Adipocyte (in vitro differentiated cells): ENCODE data around the gene MPST.
A peak's percentile ranks its signal among the peaks of the same experiment; 100 is the strongest.

Experiments used
- DNase-seq: peaks from one replicate; pipeline ENCODE4 v3.0.0-alpha.2; 2015; ENCODE audit warnings: low read depth
- H3K27me3 ChIP-seq: replicated peaks from 2 replicates; pipeline ENCODE4 v1.7.0; 2013; ENCODE audit warnings: mild to moderate bottlenecking, low read length, moderate library complexity; ENCODE audit not compliant: control insufficient read depth, insufficient read depth
- H3K36me3 ChIP-seq: 2 replicates; pipeline ENCODE4 v1.7.0; 2013; ENCODE audit warnings: low read length, mild to moderate bottlenecking, moderate library complexity; ENCODE audit not compliant: control insufficient read depth, insufficient read depth, severe bottlenecking
- H3K4me1 ChIP-seq: 2 replicates; pipeline ENCODE4 v1.7.0; 2013; ENCODE audit warnings: mild to moderate bottlenecking, low read length, moderate library complexity; ENCODE audit not compliant: control insufficient read depth, insufficient read depth
- H3K4me3 ChIP-seq: 2 replicates; pipeline ENCODE4 v1.7.0; 2013; ENCODE audit warnings: mild to moderate bottlenecking, low read length, moderate library complexity
- H3K9ac ChIP-seq: 2 replicates; pipeline ENCODE4 v1.7.0; 2013; ENCODE audit warnings: mild to moderate bottlenecking, low read length, moderate library complexity
- H3K9me3 ChIP-seq: 2 replicates; pipeline ENCODE4 v1.7.0; 2013; ENCODE audit warnings: mild to moderate bottlenecking, low read length, moderate library complexity; ENCODE audit not compliant: control insufficient read depth

Gene MPST

DNA sequence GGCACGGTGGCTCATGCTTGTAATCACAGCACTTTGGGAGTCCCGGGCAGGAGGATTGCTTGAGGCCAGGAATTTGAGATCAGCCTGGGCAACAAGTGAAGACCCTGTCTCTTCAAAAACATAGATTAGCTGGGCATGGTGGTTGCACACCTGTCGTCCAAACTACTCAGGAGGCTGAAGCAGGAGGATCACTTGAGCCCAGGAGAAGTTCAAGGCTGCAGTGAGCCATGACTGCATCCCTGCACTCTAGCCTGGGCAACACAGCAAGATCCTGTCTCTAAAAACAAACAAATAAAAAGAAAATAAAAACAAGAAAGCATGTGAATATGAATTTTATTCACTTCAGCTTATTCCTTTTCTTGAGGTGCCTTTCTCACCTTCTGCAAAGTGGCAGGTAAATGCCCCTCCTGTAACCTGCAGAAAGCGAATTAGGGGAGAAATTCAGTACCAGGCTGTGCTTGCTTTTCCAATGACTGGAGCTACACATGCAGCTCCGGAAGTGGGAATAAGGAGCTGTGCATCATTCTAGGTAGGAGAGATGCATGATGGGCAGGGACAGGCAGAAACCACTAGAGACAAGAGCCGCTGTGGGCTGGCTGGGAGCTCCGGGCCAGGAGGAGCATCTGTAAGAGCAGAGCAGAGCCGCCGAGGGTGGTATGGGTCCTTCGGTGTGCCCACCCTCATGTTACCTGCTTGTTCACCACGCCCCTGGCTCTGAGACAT lies 17.3 kb downstream of the MPST start:
- no peak overlapping the region for H3K9ac ChIP-seq
- no peak for DNase-seq
- peaks cover 16% of the 10 kb centered on the region for H3K4me1 ChIP-seq
- H3K4me3 ChIP-seq, result no peak overlapping the region
- H3K27me3 ChIP-seq, result peaks cover 21% of the 10 kb centered on the region
- H3K9me3 ChIP-seq, result no peaks in the 10 kb centered on the region
- H3K36me3 ChIP-seq, result no peaks in the 10 kb centered on the region

DNA sequence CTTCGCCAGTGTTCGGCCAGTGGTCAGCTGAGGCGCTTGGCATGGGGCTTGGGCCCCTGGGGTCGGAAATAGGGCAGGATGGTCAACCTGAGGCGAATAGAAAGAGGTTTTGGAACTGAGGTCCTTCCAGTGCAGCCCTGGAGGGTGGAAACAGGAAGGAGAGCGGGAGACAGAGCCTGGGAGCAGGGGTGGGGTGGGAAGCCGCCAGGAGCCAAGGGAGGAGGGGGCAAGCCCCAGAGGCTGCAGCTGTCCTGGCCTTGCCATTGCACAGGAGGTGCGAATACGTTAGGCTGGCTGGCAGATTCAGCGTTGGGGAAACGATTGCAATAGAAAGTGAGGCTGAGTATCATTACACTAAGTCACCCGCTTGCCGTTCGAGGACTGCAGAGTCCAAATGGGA lies 18.1 kb downstream of the MPST start:
- peaks cover 7% of the 10 kb centered on the region for H3K4me1 ChIP-seq
- H3K9ac ChIP-seq, result no peak overlapping the region
- H3K36me3 ChIP-seq, result no peaks in the 10 kb centered on the region
- peaks cover 21% of the 10 kb centered on the region for H3K27me3 ChIP-seq
- DNase-seq, result no peak
- no peaks in the 10 kb centered on the region for H3K9me3 ChIP-seq
- H3K4me3 ChIP-seq, result no peak overlapping the region

DNA sequence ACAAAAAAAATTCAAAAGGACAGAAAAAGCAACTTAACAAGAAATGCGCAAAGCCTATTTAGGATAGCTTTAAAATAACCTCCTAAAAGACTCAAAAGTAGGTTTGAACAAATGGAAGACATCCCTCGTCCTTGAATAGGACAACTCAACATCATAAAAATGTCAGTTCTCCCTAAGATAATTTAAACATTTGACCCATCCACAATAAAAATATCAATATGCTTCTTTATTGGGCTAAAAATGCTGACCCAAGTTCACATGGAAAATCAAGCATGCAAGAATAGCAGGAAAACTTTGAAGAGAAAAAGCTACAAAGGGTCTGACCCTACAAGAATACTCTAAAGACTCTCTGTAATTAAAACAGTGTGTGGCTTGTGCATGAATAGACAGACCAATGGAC lies 19.9 kb downstream of the MPST start:
- no peak for DNase-seq
- no peaks in the 10 kb centered on the region for H3K4me1 ChIP-seq
- H3K9me3 ChIP-seq, result no peaks in the 10 kb centered on the region
- no peak overlapping the region for H3K9ac ChIP-seq
- H3K4me3 ChIP-seq, result no peak overlapping the region
- H3K36me3 ChIP-seq, result no peaks in the 10 kb centered on the region
- peaks cover 30% of the 10 kb centered on the region for H3K27me3 ChIP-seq

DNA sequence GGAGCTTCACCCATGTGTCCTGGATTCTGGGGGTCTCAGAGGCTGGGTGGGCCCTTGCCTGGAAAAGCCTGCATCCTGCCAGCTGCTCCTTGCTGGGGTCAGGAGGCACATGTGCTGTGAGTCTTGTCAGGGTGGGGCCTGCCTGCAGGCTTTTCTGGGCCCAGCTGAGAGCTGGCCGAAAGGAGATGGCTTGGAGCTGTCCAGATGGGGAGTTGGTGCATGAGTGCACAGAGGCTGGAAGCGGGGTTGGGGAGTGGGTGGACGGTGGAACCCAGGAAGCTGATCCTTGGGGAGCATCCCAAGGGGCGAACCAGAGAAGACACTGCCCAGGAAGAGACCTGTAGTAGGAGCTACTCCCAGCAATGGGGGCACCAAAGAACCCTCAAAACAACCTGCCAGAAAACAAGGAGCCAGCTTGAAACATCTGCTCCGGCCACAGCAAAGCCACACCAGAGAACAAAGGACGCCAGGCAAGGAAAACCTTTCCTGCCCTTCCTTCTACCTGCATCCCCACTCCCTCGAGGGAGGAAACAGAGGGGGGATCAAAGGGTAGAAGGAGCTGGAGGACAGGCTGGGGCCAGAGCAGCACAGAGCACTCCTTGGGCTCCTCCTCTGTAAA lies 23.8 kb downstream of the MPST start:
- no peaks in the 10 kb centered on the region for H3K4me1 ChIP-seq
- H3K9me3 ChIP-seq, result no peaks in the 10 kb centered on the region
- no peak overlapping the region for H3K4me3 ChIP-seq
- H3K27me3 ChIP-seq, result peaks cover 9% of the 10 kb centered on the region
- DNase-seq, result no peak
- H3K36me3 ChIP-seq, result no peaks in the 10 kb centered on the region
- H3K9ac ChIP-seq, result no peak overlapping the region

DNA sequence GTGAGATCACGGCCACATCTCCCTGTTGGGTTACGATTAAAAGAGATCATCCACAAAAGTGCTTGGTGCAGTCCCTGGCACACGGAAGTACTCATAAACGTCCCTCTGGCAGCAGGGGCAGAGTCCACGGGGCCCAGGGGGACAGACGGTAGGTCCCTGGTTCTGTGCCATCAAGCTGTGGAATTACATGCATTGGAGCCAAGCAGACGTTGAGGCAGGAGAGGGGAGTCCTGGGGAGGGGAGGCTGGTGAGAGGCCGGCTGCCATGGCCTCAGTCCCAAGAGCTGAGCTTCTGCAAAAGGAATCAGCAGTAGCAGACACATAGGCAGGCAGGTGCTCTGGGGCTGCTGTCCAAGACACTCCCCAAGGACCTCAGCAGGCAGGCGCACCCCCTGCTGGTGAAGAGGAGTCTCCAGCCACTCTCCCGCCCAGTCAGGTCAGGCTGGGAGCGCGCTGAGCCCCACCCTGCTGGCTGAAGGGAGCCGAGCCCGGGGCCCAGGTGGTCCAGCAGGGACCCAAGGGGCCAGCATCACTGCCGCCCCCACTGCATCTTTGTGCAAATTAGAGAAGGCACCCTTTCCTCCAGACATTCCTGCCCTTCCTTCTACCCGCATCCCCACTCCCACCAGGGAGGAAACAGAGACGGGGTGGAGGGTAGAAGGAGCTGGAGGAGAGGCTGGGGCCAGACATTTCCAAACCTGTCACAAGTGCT lies 24.4 kb downstream of the MPST start:
- peak; percentile 23 for DNase-seq
- H3K9ac ChIP-seq, result no peak overlapping the region
- H3K9me3 ChIP-seq, result no peaks in the 10 kb centered on the region
- H3K36me3 ChIP-seq, result no peaks in the 10 kb centered on the region
- no peaks in the 10 kb centered on the region for H3K4me1 ChIP-seq
- peaks cover 9% of the 10 kb centered on the region for H3K27me3 ChIP-seq
- H3K4me3 ChIP-seq, result no peak overlapping the region

DNA sequence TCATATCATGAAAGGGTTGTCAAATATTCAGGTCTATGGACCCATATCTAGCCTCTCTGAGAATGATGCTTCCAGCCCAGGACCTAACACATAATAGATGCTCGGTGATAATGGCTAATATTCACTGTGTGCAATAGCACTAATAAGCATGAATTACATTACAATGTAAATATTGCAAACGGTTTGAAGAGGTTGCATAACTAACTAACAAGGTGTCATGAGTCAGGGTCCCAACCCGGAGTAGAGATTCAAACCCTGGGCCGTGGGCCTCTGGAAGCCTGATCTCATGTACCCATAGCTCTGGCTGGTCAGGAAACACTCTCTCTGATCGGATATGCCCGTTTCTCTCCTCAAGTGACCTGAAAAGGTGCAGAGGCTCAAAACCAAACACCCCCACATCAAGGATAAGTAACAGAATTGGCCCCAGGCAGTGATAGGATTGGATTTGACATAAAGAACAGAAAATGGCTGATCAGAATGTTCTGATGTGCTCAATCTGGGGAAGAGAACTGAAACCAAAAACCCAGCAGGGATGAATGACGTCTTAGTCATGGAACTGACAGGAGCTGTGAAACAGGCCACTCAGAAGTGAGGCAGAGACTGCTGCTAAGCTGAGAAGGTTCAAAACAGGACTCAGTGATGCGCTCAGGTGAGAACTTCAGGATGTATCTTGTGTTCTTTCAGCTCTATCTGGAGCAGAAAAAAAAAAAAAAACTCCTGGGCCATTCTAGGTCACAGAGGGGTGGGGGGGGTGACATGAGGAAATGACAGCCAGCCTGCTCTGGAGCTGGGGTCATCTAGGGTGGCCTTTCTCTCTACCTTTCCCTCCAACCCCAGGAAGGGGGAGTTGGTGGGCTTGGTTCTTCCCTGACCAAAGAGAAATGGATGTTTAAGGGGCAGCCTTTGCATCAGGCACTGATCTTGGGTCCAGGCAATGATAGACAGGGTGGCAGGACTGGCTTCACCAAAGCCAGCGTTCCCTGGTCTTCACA lies 25.4 kb downstream of the MPST start:
- Histone ChIP-seq H3K9me3 (no peaks in the 10 kb centered on the region), H3K36me3 (no peaks in the 10 kb centered on the region), H3K27me3 (peaks cover 9% of the 10 kb centered on the region), H3K4me1 (no peaks in the 10 kb centered on the region), H3K9ac (no peak overlapping the region), H3K4me3 (no peak overlapping the region)
- no peak for DNase-seq

DNA sequence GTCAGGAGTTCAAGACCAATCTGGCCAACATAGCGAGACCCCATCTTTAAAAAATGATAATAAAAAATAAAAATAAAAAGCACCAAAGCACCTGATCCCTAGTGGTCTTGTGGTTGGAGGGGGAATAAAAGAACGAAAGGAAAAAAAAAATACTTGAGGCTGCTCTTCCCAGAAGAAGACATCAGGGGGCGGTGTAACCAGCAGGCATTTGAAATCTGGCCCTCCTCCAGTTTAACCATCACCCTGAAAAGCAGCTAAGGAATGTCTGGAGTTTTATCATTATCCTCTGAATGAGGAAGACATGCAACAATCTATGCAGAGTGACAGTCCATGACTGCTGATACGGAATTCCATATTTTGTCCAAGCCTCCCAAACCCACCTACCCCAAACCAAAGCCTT lies 26.4 kb downstream of the MPST start:
- no peaks in the 10 kb centered on the region for H3K9me3 ChIP-seq
- H3K27me3 ChIP-seq, result peaks cover 9% of the 10 kb centered on the region
- no peak overlapping the region for H3K4me3 ChIP-seq
- peak; percentile 48 for DNase-seq
- H3K36me3 ChIP-seq, result no peaks in the 10 kb centered on the region
- no peak overlapping the region for H3K9ac ChIP-seq
- H3K4me1 ChIP-seq, result no peaks in the 10 kb centered on the region

DNA sequence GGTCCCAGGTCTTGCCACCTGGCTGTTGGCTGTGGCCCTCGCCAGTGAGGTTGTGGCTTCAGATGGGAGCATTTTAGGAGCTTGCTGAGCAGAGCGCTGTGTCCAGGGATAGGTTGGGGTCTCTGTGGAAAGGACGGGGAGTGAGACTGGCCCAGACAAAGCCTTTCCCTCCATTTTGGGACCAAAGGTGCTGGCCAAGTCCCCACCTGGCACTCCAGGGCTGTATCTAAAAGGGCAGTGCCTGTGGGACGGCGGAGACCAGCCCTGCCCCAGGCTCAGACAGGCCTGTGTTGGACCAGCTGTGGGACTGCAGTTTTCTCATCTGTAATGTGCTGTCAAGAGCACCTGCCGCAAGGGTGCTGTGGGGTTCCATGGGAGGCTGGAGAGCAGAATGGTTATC lies 27.0 kb downstream of the MPST start:
- no peak for DNase-seq
- no peaks in the 10 kb centered on the region for H3K36me3 ChIP-seq
- no peak overlapping the region for H3K9ac ChIP-seq

DNA sequence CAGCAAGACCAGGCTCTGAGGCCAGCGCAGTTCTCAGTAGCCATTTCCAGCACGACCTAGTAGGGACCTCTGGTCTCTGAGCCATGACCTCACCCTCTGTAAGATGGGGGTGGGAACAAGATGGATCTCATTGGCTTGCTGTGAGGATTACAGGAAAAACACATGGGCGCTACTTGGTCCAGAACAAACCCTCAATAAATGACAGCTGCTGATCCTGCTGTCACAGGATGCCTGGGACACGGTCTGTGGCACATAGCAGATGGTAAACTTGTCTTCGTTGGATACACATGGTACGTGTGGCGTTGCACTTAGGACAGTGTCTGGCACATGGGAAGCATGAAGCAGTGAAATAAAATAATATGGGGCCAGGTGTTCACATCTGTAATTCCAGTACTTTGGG lies 27.5 kb downstream of the MPST start:
- peaks cover 9% of the 10 kb centered on the region for H3K27me3 ChIP-seq
- H3K9ac ChIP-seq, result no peak overlapping the region
- no peaks in the 10 kb centered on the region for H3K4me1 ChIP-seq
- no peaks in the 10 kb centered on the region for H3K36me3 ChIP-seq
- no peak for DNase-seq
- H3K4me3 ChIP-seq, result no peak overlapping the region
- H3K9me3 ChIP-seq, result no peaks in the 10 kb centered on the region

More for the DNA sequence above, 27.0 kb downstream of the MPST start:
- Histone ChIP-seq H3K4me3 (no peak overlapping the region), H3K27me3 (peaks cover 9% of the 10 kb centered on the region), H3K4me1 (no peaks in the 10 kb centered on the region), H3K9me3 (no peaks in the 10 kb centered on the region)

DNA sequence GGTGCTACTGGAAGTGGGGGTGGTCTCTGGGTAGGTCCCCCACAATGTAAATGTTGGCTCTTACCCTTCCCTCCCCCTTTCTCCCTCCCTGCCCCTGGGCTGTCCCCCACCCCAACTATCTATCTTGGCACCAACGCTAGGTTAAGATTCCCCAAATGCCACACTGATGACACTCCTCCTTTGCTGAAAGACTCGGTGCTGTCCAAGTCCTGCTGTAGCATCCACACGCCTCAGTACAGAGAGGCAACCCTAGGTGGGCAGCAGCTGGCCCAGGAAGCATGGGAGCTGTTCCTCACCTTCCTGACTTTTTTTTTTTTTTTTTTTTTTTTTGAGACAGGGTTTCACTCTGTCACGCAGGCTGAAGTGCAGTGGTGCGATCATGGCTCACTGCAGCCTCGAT lies 28.6 kb downstream of the MPST start:
- Histone ChIP-seq H3K4me1 (peaks cover 4% of the 10 kb centered on the region), H3K9ac (no peak overlapping the region), H3K4me3 (no peak overlapping the region), H3K27me3 (peaks cover 7% of the 10 kb centered on the region), H3K36me3 (no peaks in the 10 kb centered on the region), H3K9me3 (no peaks in the 10 kb centered on the region)
- DNase-seq, result peak; percentile 10

DNA sequence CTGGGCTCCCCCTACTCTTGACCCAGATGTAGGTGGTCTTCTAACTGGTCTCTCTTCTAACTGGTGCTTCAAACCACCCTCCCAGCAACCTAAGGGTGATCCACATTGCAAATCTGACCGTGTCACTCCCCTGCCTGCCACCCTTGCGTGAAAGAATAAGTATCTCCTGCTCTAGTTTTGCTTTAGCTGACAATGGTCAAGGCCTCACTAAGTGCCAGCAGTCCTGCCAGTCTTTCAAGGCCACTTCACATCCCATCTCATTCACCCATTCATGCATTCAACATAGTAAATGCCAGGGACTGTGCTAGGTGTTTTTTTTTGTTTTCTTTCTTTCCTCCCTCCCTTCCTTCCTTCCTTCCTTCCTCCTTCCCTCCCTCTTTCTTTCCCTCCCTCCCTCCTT lies 29.7 kb downstream of the MPST start:
- DNase-seq, result no peak
- Histone ChIP-seq H3K9ac (no peak overlapping the region), H3K9me3 (no peaks in the 10 kb centered on the region), H3K4me1 (peaks cover 4% of the 10 kb centered on the region), H3K4me3 (no peak overlapping the region), H3K27me3 (no peaks in the 10 kb centered on the region), H3K36me3 (no peaks in the 10 kb centered on the region)
